IMR-90 (cell line): ENCODE measurements around the gene MYCBP2. TPM values are rescaled to one million over a fixed set of nuclear protein-coding genes. Genes with fewer than 3 reads are reported as not detected.

Experiments
- ATAC-seq: fragments of 200-7000 bp; cut with Tn5 transposase; 2 replicates; pipeline ENCODE4 v1.9.1; 2020; ENCODE audit warnings: low read depth, mild to moderate bottlenecking, moderate library complexity
- BruUV-seq: library from RNA; stranded (reverse); fragments of 400-500 nt; replicated peaks from 2 replicates; lab custom pipeline; 2021; lab: Mats Ljungman, UMichigan
- CTCF ChIA-PET: fragments of 300-600 bp; formaldehyde crosslinking; extraction: SDS; loops from one replicate; lab custom pipeline; 2021; ENCODE audit warnings: antibody characterized with exemption; lab: Yijun Ruan, JAX
- POLR2A ChIA-PET: fragments of 300-600 bp; sonication (Branson Sonifier 250); formaldehyde crosslinking; loops from one replicate; lab custom pipeline; 2022; ENCODE audit warnings: antibody characterized with exemption; ENCODE audit not compliant: unreplicated experiment; lab: Charles Lee
- DNase-seq: peaks from one replicate; pipeline ENCODE4 v3.0.0; 2013
- H2AFZ ChIP-seq: replicated peaks from 2 replicates; pipeline ENCODE3; 2013; ENCODE audit warnings: low read length, mild to moderate bottlenecking; ENCODE audit not compliant: poor library complexity
- H2AK5ac ChIP-seq: 2 replicates; pipeline ENCODE4 v1.6.1; 2013; ENCODE audit warnings: low read depth, low read length, inconsistent platforms
- H2AK9ac ChIP-seq: replicated peaks from 2 replicates; pipeline ENCODE3; 2013; ENCODE audit warnings: mild to moderate bottlenecking, low read depth, low read length, moderate library complexity; ENCODE audit not compliant: poor library complexity
- H2BK120ac ChIP-seq: 2 replicates; pipeline ENCODE4 v1.6.1; 2013; ENCODE audit warnings: low read depth, low read length, inconsistent platforms
- H2BK15ac ChIP-seq: 3 replicates; pipeline ENCODE4 v1.6.1; 2013; ENCODE audit warnings: low read depth, low read length, inconsistent platforms
- H2BK20ac ChIP-seq: 2 replicates; pipeline ENCODE4 v1.6.1; 2013; ENCODE audit warnings: low read depth, mild to moderate bottlenecking, inconsistent platforms, low read length, moderate library complexity
- H2BK5ac ChIP-seq: 2 replicates; pipeline ENCODE4 v1.6.1; 2013; ENCODE audit warnings: mild to moderate bottlenecking, low read depth, low read length, inconsistent platforms; ENCODE audit not compliant: poor library complexity, severe bottlenecking
- H3K14ac ChIP-seq: replicated peaks from 2 replicates; pipeline ENCODE4 v1.6.1; 2013; ENCODE audit warnings: low read depth, low read length, inconsistent platforms
- H3K18ac ChIP-seq: 2 replicates; pipeline ENCODE4 v1.6.1; 2013; ENCODE audit warnings: low read depth, low read length, control low read depth
- H3K23ac ChIP-seq: 2 replicates; pipeline ENCODE4 v1.6.1; 2013; ENCODE audit warnings: low read depth, low read length, inconsistent platforms
- H3K27ac ChIP-seq: 2 replicates; pipeline ENCODE4 v1.5.1; 2013; ENCODE audit warnings: mild to moderate bottlenecking, control low read depth, low read length; ENCODE audit not compliant: insufficient read depth
- H3K27me3 ChIP-seq: 2 replicates; pipeline ENCODE4 v1.6.1; 2013; ENCODE audit warnings: low read length; ENCODE audit not compliant: control insufficient read depth, insufficient read depth
- H3K36me3 ChIP-seq: 2 replicates; pipeline ENCODE4 v1.6.1; 2013; ENCODE audit warnings: low read length, mixed read lengths; ENCODE audit not compliant: control insufficient read depth, insufficient read depth
- H3K4ac ChIP-seq: 2 replicates; pipeline ENCODE4 v1.6.1; 2013; ENCODE audit warnings: low read depth, low read length, inconsistent platforms
- H3K4me1 ChIP-seq: 2 replicates; pipeline ENCODE4 v1.6.1; 2013; ENCODE audit warnings: low read length, mixed read lengths; ENCODE audit not compliant: control insufficient read depth, insufficient read depth
- H3K4me2 ChIP-seq: 2 replicates; pipeline ENCODE4 v1.6.1; 2013; ENCODE audit warnings: low read depth, mild to moderate bottlenecking, control low read depth, low read length, moderate library complexity
- H3K4me3 ChIP-seq: 2 replicates; pipeline ENCODE4 v1.5.1; 2013; ENCODE audit warnings: low read depth, mild to moderate bottlenecking, control low read depth, low read length, moderate library complexity; ENCODE audit not compliant: insufficient read depth
- H3K56ac ChIP-seq: 2 replicates; pipeline ENCODE4 v1.6.1; 2013; ENCODE audit warnings: low read length, inconsistent platforms; ENCODE audit not compliant: insufficient read depth; ENCODE audit errors: extremely low read depth
- H3K79me1 ChIP-seq, 2 experiments: 2 replicates each; pipeline ENCODE4 v1.6.1; 2013; ENCODE audit warnings: low read length in 2 of 2, inconsistent platforms in 1 of 2, low read depth in 1 of 2
- H3K9ac ChIP-seq: 2 replicates; pipeline ENCODE4 v1.6.1; 2013; ENCODE audit warnings: low read depth, low read length, control low read depth
- H3K9me1 ChIP-seq: 2 replicates; pipeline ENCODE4 v1.6.1; 2013; ENCODE audit warnings: low read length, inconsistent platforms; ENCODE audit not compliant: insufficient read depth
- H3K9me3 ChIP-seq: 2 replicates; pipeline ENCODE4 v1.6.1; 2013; ENCODE audit warnings: low read length; ENCODE audit not compliant: control insufficient read depth, insufficient read depth
- H4K20me1 ChIP-seq: 2 replicates; pipeline ENCODE4 v1.6.1; 2013; ENCODE audit warnings: low read length, inconsistent platforms; ENCODE audit not compliant: insufficient read depth
- H4K5ac ChIP-seq: 2 replicates; pipeline ENCODE4 v1.6.1; 2013; ENCODE audit warnings: mild to moderate bottlenecking, low read depth, low read length, control low read depth
- H4K8ac ChIP-seq, 2 experiments: 2 replicates each; pipeline ENCODE4 v1.6.1; 2013; ENCODE audit warnings: low read depth in 2 of 2, low read length in 2 of 2, control low read depth in 1 of 2, inconsistent platforms in 1 of 2
- H4K91ac ChIP-seq: 2 replicates; pipeline ENCODE4 v1.6.1; 2013; ENCODE audit warnings: low read depth, low read length, inconsistent platforms; ENCODE audit not compliant: insufficient read depth
- CHD1 ChIP-seq: IDR thresholded peaks from 2 replicates; pipeline ENCODE4 v1.6.1; 2012; ENCODE audit warnings: low read depth, low read length, improper control_type of control experiment
- WGBS, 2 experiments: methylation state at CpG; one replicate each; pipeline versions ENCODE4 v1.1.5 to v1.1.7; 2013; ENCODE audit warnings: missing lambda C conversion rate in 2 of 2; ENCODE audit not compliant: insufficient read length in 1 of 2; ENCODE audit errors: extremely low coverage in 2 of 2; 5-methylcytosine and 5-hydroxymethylcytosine counted together
- dilution Hi-C: fragments of 300-500 bp; cut with HindIII; formaldehyde crosslinking; loops from one replicate; pipeline ENCODE4 v1.14.3; 2018; ENCODE audit warnings: low sequenced_read_pairs; ENCODE audit not compliant: unreplicated experiment
- in situ Hi-C: fragments of 300-500 bp; cut with MboI; formaldehyde crosslinking; loops from 3 replicates; pipeline ENCODE4 v1.14.3; 2019; ENCODE audit warnings: low sequenced_read_pairs, inconsistent platforms, mixed read lengths
- intact Hi-C: fragments of 100-400 bp; cut with micrococcal nuclease; formaldehyde crosslinking; loops from 2 replicates; pipeline ENCODE4 v1.10.0; 2022
- polyA plus RNA-seq, 3 experiments: library from polyadenylated mRNA; depleted of rRNA; stranded (reverse); fragments of >200 nt; gene quantifications; 2 replicates each; pipeline ENCODE4 v1.2.3, GENCODE V29; 2012; ENCODE audit warnings: low replicate concordance in 1 of 3
- total RNA-seq: library from RNA; depleted of rRNA; stranded (reverse); fragments of >200 nt; gene quantifications from 2 replicates; pipeline ENCODE4 v1.2.3, GENCODE V29; 2012
- TF ChIP-seq, protein P1 (sequence below): conservative IDR thresholded peaks from 2 replicates; pipeline ENCODE4 v1.5.1; 2012; ENCODE audit warnings: mild to moderate bottlenecking, low read depth, low read length, improper control_type of control experiment

Gene MYCBP2
- total and polyA plus RNA-seq, 2 of the 4 experiments (the other 2 are of a cell fraction): 20.1 to 43.2 TPM

GRCh38 chr13:77274126-77274525 lies 52.8 kb downstream of the MYCBP2 start:
- no peak overlapping the region for H3K4me3 ChIP-seq
- H2BK120ac ChIP-seq: no peak overlapping the region
- no peaks in the 10 kb centered on the region for H3K9me3 ChIP-seq
- H3K14ac ChIP-seq: no peak overlapping the region
- H3K79me1 ChIP-seq: peaks cover 8 to 10% of the 10 kb centered on the region in 2 experiments; a peak in 1 of 4 replicates
- CTCF ChIA-PET: no interaction called here
- no peak overlapping the region for H3K18ac ChIP-seq
- no peak overlapping the region for H3K4me2 ChIP-seq
- H3K56ac ChIP-seq: no peak overlapping the region
- dilution Hi-C loops (no loop called here), intact Hi-C loops (loop anchor here (5.0 kb wide), 1 partner anchor 203 kb away; no protein-coding TSS in a partner anchor), in situ Hi-C loops (no loop called here)
- no peak overlapping the region for H2BK15ac ChIP-seq
- no peaks in the 10 kb centered on the region; the same call in 1 of the 2 replicates for H3K9me1 ChIP-seq
- no peak overlapping the region for H2AK9ac ChIP-seq
- H3K23ac ChIP-seq: no peak overlapping the region
- H2BK5ac ChIP-seq: no peak overlapping the region
- ATAC-seq (no peak), DNase-seq (no peak)
- no peak overlapping the region for H3K9ac ChIP-seq
- peaks cover 12% of the 10 kb centered on the region for H3K36me3 ChIP-seq
- no peak overlapping the region for H2BK20ac ChIP-seq
- H3K4ac ChIP-seq: no peak overlapping the region
- H2AFZ ChIP-seq: no peak overlapping the region
- H4K8ac ChIP-seq: no peak overlapping the region
- no peak overlapping the region for H3K27ac ChIP-seq
- H4K20me1 ChIP-seq: peaks cover 5% of the 10 kb centered on the region; the same call in 1 of the 2 replicates
- H4K91ac ChIP-seq: no peak overlapping the region
- no peak for TF ChIP-seq CHD1
- TF ChIP-seq, protein P1, sequence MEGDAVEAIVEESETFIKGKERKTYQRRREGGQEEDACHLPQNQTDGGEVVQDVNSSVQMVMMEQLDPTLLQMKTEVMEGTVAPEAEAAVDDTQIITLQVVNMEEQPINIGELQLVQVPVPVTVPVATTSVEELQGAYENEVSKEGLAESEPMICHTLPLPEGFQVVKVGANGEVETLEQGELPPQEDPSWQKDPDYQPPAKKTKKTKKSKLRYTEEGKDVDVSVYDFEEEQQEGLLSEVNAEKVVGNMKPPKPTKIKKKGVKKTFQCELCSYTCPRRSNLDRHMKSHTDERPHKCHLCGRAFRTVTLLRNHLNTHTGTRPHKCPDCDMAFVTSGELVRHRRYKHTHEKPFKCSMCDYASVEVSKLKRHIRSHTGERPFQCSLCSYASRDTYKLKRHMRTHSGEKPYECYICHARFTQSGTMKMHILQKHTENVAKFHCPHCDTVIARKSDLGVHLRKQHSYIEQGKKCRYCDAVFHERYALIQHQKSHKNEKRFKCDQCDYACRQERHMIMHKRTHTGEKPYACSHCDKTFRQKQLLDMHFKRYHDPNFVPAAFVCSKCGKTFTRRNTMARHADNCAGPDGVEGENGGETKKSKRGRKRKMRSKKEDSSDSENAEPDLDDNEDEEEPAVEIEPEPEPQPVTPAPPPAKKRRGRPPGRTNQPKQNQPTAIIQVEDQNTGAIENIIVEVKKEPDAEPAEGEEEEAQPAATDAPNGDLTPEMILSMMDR: 0 out of 2 replicates have a peak, but pooled peaks have one; percentile 4
- no peak overlapping the region for H2AK5ac ChIP-seq
- POLR2A ChIA-PET: no interaction called here
- no TSS peak for BruUV-seq
- no peak overlapping the region for H4K5ac ChIP-seq
- H3K27me3 ChIP-seq: no peaks in the 10 kb centered on the region
- no CpG with 5 or more reads among the region's 1 CpG for WGBS, 2 experiments
- no peaks in the 10 kb centered on the region for H3K4me1 ChIP-seq
